ENCODE data around the gene MAPK4. TPM values are rescaled to one million over a fixed set of nuclear protein-coding genes. Genes with fewer than 3 reads are reported as not detected.

The MAPK4 gene
- total and polyA plus RNA-seq, 9 donors, result 0.80 to 21.7 (median 3.4) TPM

DNA sequence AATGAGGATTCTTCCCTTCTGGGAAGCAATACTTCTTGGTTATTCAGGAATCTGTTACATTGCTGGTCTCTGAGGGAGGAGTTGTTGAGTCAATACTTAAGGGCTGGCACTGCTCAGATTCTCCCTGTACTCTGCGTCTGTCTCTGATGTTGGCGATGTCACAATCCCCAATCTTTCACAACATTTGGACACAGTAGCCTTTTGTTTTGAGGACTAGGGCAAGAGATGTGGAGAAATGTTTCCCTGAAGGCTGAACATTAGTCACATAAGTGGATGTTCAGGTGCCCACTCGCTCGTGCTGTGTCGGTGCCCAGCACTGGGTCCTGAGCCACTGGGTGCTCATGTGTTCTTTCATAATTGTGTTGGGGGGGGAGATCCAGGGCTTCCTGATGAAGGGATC, 55.0 kb downstream of the MAPK4 start:
- Histone ChIP-seq H3K27me3 (no peaks in the 10 kb centered on the region), H3K36me3 (no peaks in the 10 kb centered on the region), H3K4me1 (ENCODE audit: insufficient read depth) (no peaks in the 10 kb centered on the region), H3K9me3 (no peaks in the 10 kb centered on the region), H3K4me3 (no peak overlapping the region), H3K27ac (no peak overlapping the region)
- TF ChIP-seq EP300 (IDR thresholded peaks at IDR 0.05) (no peak), POLR2A (IDR thresholded peaks at IDR 0.05) (no peak), CTCF (IDR thresholded peaks at IDR 0.05) (no peak)
- no peak for DNase-seq
- intact Hi-C loops (cut with DNase I), result no loop called here
- 84 to 89% (median 86%) methylated on average over 5 of the region's 5 CpGs for WGBS, 3 donors

- WGBS, 3 donors, result 71 to 77% (median 77%) methylated on average over 5 of the region's 5 CpGs
- no peaks in the 10 kb centered on the region for H3K4me1 ChIP-seq (ENCODE audit: insufficient read depth)
- DNase-seq, result no peak
- H3K27me3 ChIP-seq, result no peaks in the 10 kb centered on the region
- H3K9me3 ChIP-seq, result no peaks in the 10 kb centered on the region
- H3K4me3 ChIP-seq, result no peak overlapping the region
- no peak overlapping the region for H3K27ac ChIP-seq
- TF ChIP-seq POLR2A (IDR thresholded peaks at IDR 0.05) (no peak), CTCF (IDR thresholded peaks at IDR 0.05) (no peak), EP300 (IDR thresholded peaks at IDR 0.05) (no peak)
- intact Hi-C loops (cut with DNase I), result no loop called here
- H3K36me3 ChIP-seq, result no peaks in the 10 kb centered on the region
Measured at GRCh38 chr18:50616484-50617048, 56.7 kb downstream of the MAPK4 start.

GRCh38 chr18:50619861-50620275, 60.0 kb downstream of the MAPK4 start:
- Histone ChIP-seq H3K27me3 (no peaks in the 10 kb centered on the region), H3K36me3 (no peaks in the 10 kb centered on the region), H3K27ac (no peak overlapping the region), H3K4me3 (no peak overlapping the region), H3K4me1 (ENCODE audit: insufficient read depth) (no peaks in the 10 kb centered on the region), H3K9me3 (no peaks in the 10 kb centered on the region)
- WGBS, 3 donors, result 57 to 66% (median 65%) methylated on average over 4 of the region's 4 CpGs
- intact Hi-C loops (cut with DNase I), result no loop called here
- no peak for DNase-seq
- TF ChIP-seq CTCF (IDR thresholded peaks at IDR 0.05) (no peak), EP300 (IDR thresholded peaks at IDR 0.05) (no peak), POLR2A (IDR thresholded peaks at IDR 0.05) (no peak)

DNA sequence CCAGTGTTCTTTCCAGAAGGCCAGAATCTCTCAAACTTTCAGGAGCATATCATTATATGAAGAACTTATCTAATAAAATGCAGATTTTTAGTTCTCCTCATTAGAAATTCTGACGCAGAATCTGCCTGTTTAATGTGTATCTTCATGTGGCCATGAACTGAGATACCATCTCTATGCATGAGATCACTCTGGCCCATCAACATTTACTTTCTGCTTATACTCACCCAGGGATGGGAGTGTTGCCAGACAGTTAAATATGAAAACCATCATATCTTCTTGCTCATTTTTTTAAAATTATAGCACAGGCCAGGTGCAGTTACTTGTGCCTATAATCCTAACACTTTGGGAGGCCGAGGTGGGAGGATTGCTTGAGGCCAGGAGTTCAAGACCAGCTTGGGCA, 60.4 kb downstream of the MAPK4 start:
- no peaks in the 10 kb centered on the region for H3K9me3 ChIP-seq
- no peak overlapping the region for H3K4me3 ChIP-seq
- intact Hi-C loops (cut with DNase I), result no loop called here
- 50 to 67% (median 60%) methylated on average over 2 of the region's 2 CpGs for WGBS, 3 donors
- no peaks in the 10 kb centered on the region for H3K27me3 ChIP-seq
- no peak overlapping the region for H3K27ac ChIP-seq
- H3K36me3 ChIP-seq, result no peaks in the 10 kb centered on the region
- H3K4me1 ChIP-seq (ENCODE audit: insufficient read depth), result no peaks in the 10 kb centered on the region
- TF ChIP-seq EP300 (IDR thresholded peaks at IDR 0.05), result no peak
- TF ChIP-seq POLR2A (IDR thresholded peaks at IDR 0.05), result no peak
- no peak for TF ChIP-seq CTCF (IDR thresholded peaks at IDR 0.05)
- DNase-seq, result no peak
